IMR-90 (cell line): ENCODE measurements around the gene ZNF74. TPM values are rescaled to one million over a fixed set of nuclear protein-coding genes. Genes with fewer than 3 reads are reported as not detected.
A peak's percentile ranks its signal among the peaks of the same experiment; 100 is the strongest.

Source experiments
- ATAC-seq: fragments of 200-7000 bp; cut with Tn5 transposase; 2 replicates; pipeline ENCODE4 v1.9.1; 2020; ENCODE audit warnings: low read depth, mild to moderate bottlenecking, moderate library complexity
- BruUV-seq: library from RNA; stranded (reverse); fragments of 400-500 nt; replicated peaks from 2 replicates; lab custom pipeline; 2021; lab: Mats Ljungman, UMichigan
- CTCF ChIA-PET: fragments of 300-600 bp; formaldehyde crosslinking; extraction: SDS; loops from one replicate; lab custom pipeline; 2021; ENCODE audit warnings: antibody characterized with exemption; lab: Yijun Ruan, JAX
- POLR2A ChIA-PET: fragments of 300-600 bp; sonication (Branson Sonifier 250); formaldehyde crosslinking; loops from one replicate; lab custom pipeline; 2022; ENCODE audit warnings: antibody characterized with exemption; ENCODE audit not compliant: unreplicated experiment; lab: Charles Lee
- DNase-seq: peaks from one replicate; pipeline ENCODE4 v3.0.0; 2013
- H2AFZ ChIP-seq: replicated peaks from 2 replicates; pipeline ENCODE3; 2013; ENCODE audit warnings: low read length, mild to moderate bottlenecking; ENCODE audit not compliant: poor library complexity
- H2AK5ac ChIP-seq: 2 replicates; pipeline ENCODE4 v1.6.1; 2013; ENCODE audit warnings: low read depth, low read length, inconsistent platforms
- H2AK9ac ChIP-seq: replicated peaks from 2 replicates; pipeline ENCODE3; 2013; ENCODE audit warnings: mild to moderate bottlenecking, low read depth, low read length, moderate library complexity; ENCODE audit not compliant: poor library complexity
- H2BK120ac ChIP-seq: 2 replicates; pipeline ENCODE4 v1.6.1; 2013; ENCODE audit warnings: low read depth, low read length, inconsistent platforms
- H2BK15ac ChIP-seq: 3 replicates; pipeline ENCODE4 v1.6.1; 2013; ENCODE audit warnings: low read depth, low read length, inconsistent platforms
- H2BK20ac ChIP-seq: 2 replicates; pipeline ENCODE4 v1.6.1; 2013; ENCODE audit warnings: low read depth, mild to moderate bottlenecking, inconsistent platforms, low read length, moderate library complexity
- H2BK5ac ChIP-seq: 2 replicates; pipeline ENCODE4 v1.6.1; 2013; ENCODE audit warnings: mild to moderate bottlenecking, low read depth, low read length, inconsistent platforms; ENCODE audit not compliant: poor library complexity, severe bottlenecking
- H3K14ac ChIP-seq: replicated peaks from 2 replicates; pipeline ENCODE4 v1.6.1; 2013; ENCODE audit warnings: low read depth, low read length, inconsistent platforms
- H3K18ac ChIP-seq: 2 replicates; pipeline ENCODE4 v1.6.1; 2013; ENCODE audit warnings: low read depth, low read length, control low read depth
- H3K23ac ChIP-seq: 2 replicates; pipeline ENCODE4 v1.6.1; 2013; ENCODE audit warnings: low read depth, low read length, inconsistent platforms
- H3K27ac ChIP-seq: 2 replicates; pipeline ENCODE4 v1.5.1; 2013; ENCODE audit warnings: mild to moderate bottlenecking, control low read depth, low read length; ENCODE audit not compliant: insufficient read depth
- H3K27me3 ChIP-seq: 2 replicates; pipeline ENCODE4 v1.6.1; 2013; ENCODE audit warnings: low read length; ENCODE audit not compliant: control insufficient read depth, insufficient read depth
- H3K36me3 ChIP-seq: 2 replicates; pipeline ENCODE4 v1.6.1; 2013; ENCODE audit warnings: low read length, mixed read lengths; ENCODE audit not compliant: control insufficient read depth, insufficient read depth
- H3K4ac ChIP-seq: 2 replicates; pipeline ENCODE4 v1.6.1; 2013; ENCODE audit warnings: low read depth, low read length, inconsistent platforms
- H3K4me1 ChIP-seq: 2 replicates; pipeline ENCODE4 v1.6.1; 2013; ENCODE audit warnings: low read length, mixed read lengths; ENCODE audit not compliant: control insufficient read depth, insufficient read depth
- H3K4me2 ChIP-seq: 2 replicates; pipeline ENCODE4 v1.6.1; 2013; ENCODE audit warnings: low read depth, mild to moderate bottlenecking, control low read depth, low read length, moderate library complexity
- H3K4me3 ChIP-seq: 2 replicates; pipeline ENCODE4 v1.5.1; 2013; ENCODE audit warnings: low read depth, mild to moderate bottlenecking, control low read depth, low read length, moderate library complexity; ENCODE audit not compliant: insufficient read depth
- H3K56ac ChIP-seq: 2 replicates; pipeline ENCODE4 v1.6.1; 2013; ENCODE audit warnings: low read length, inconsistent platforms; ENCODE audit not compliant: insufficient read depth; ENCODE audit errors: extremely low read depth
- H3K79me1 ChIP-seq, 2 experiments: 2 replicates each; pipeline ENCODE4 v1.6.1; 2013; ENCODE audit warnings: low read length in 2 of 2, inconsistent platforms in 1 of 2, low read depth in 1 of 2
- H3K9ac ChIP-seq: 2 replicates; pipeline ENCODE4 v1.6.1; 2013; ENCODE audit warnings: low read depth, low read length, control low read depth
- H3K9me1 ChIP-seq: 2 replicates; pipeline ENCODE4 v1.6.1; 2013; ENCODE audit warnings: low read length, inconsistent platforms; ENCODE audit not compliant: insufficient read depth
- H3K9me3 ChIP-seq: 2 replicates; pipeline ENCODE4 v1.6.1; 2013; ENCODE audit warnings: low read length; ENCODE audit not compliant: control insufficient read depth, insufficient read depth
- H4K20me1 ChIP-seq: 2 replicates; pipeline ENCODE4 v1.6.1; 2013; ENCODE audit warnings: low read length, inconsistent platforms; ENCODE audit not compliant: insufficient read depth
- H4K5ac ChIP-seq: 2 replicates; pipeline ENCODE4 v1.6.1; 2013; ENCODE audit warnings: mild to moderate bottlenecking, low read depth, low read length, control low read depth
- H4K8ac ChIP-seq, 2 experiments: 2 replicates each; pipeline ENCODE4 v1.6.1; 2013; ENCODE audit warnings: low read depth in 2 of 2, low read length in 2 of 2, control low read depth in 1 of 2, inconsistent platforms in 1 of 2
- H4K91ac ChIP-seq: 2 replicates; pipeline ENCODE4 v1.6.1; 2013; ENCODE audit warnings: low read depth, low read length, inconsistent platforms; ENCODE audit not compliant: insufficient read depth
- BHLHE40 ChIP-seq: fragments of 150-350 bp; IDR thresholded peaks from 2 replicates; pipeline ENCODE4 v1.6.1; 2016; ENCODE audit warnings: mild to moderate bottlenecking, low read depth, low read length
- CEBPB ChIP-seq: IDR thresholded peaks from 2 replicates; pipeline ENCODE4 v1.6.1; 2012; ENCODE audit warnings: low read depth, low read length, improper control_type of control experiment
- CHD1 ChIP-seq: IDR thresholded peaks from 2 replicates; pipeline ENCODE4 v1.6.1; 2012; ENCODE audit warnings: low read depth, low read length, improper control_type of control experiment
- FOS ChIP-seq: fragments of 150-350 bp; IDR thresholded peaks from 2 replicates; pipeline ENCODE4 v1.6.1; 2016; ENCODE audit warnings: low read depth, low read length
- MAZ ChIP-seq: IDR thresholded peaks from 2 replicates; pipeline ENCODE4 v1.6.1; 2012; ENCODE audit warnings: low read depth, mild to moderate bottlenecking, low read length, improper control_type of control experiment, moderate library complexity, borderline replicate concordance
- MXI1 ChIP-seq: IDR thresholded peaks from 2 replicates; pipeline ENCODE4 v1.6.1; 2012; ENCODE audit warnings: low read depth, mild to moderate bottlenecking, low read length, moderate library complexity, borderline replicate concordance
- NFE2L2 ChIP-seq: fragments of 150-350 bp; IDR thresholded peaks from 2 replicates; pipeline ENCODE4 v1.6.1; 2016; ENCODE audit warnings: low read depth, mild to moderate bottlenecking, low read length
- POLR2A ChIP-seq: IDR thresholded peaks from 2 replicates; pipeline ENCODE4 v1.6.1; 2012; ENCODE audit warnings: mild to moderate bottlenecking, low read depth, low read length
- RAD21 ChIP-seq: IDR thresholded peaks from 2 replicates; pipeline ENCODE4 v1.6.1; 2012; ENCODE audit warnings: low read length, improper control_type of control experiment
- RCOR1 ChIP-seq: IDR thresholded peaks from 2 replicates; pipeline ENCODE4 v1.6.1; 2012; ENCODE audit warnings: mild to moderate bottlenecking, low read length, improper control_type of control experiment; ENCODE audit not compliant: insufficient replicate concordance
- RFX5 ChIP-seq: IDR thresholded peaks from 2 replicates; pipeline ENCODE4 v1.8.0; 2012; ENCODE audit warnings: low read depth, mild to moderate bottlenecking, low read length, moderate library complexity
- SMC3 ChIP-seq: fragments of 150-350 bp; IDR thresholded peaks from 2 replicates; pipeline ENCODE4 v1.6.1; 2016; ENCODE audit warnings: low read depth, mild to moderate bottlenecking, antibody characterized with exemption, low read length, moderate library complexity
- WGBS, 2 experiments: methylation state at CpG; one replicate each; pipeline versions ENCODE4 v1.1.5 to v1.1.7; 2013; ENCODE audit warnings: missing lambda C conversion rate in 2 of 2; ENCODE audit not compliant: insufficient read length in 1 of 2; ENCODE audit errors: extremely low coverage in 2 of 2; 5-methylcytosine and 5-hydroxymethylcytosine counted together
- dilution Hi-C: fragments of 300-500 bp; cut with HindIII; formaldehyde crosslinking; loops from one replicate; pipeline ENCODE4 v1.14.3; 2018; ENCODE audit warnings: low sequenced_read_pairs; ENCODE audit not compliant: unreplicated experiment
- in situ Hi-C: fragments of 300-500 bp; cut with MboI; formaldehyde crosslinking; loops from 3 replicates; pipeline ENCODE4 v1.14.3; 2019; ENCODE audit warnings: low sequenced_read_pairs, inconsistent platforms, mixed read lengths
- intact Hi-C: fragments of 100-400 bp; cut with micrococcal nuclease; formaldehyde crosslinking; loops from 2 replicates; pipeline ENCODE4 v1.10.0; 2022
- polyA plus RNA-seq, 3 experiments: library from polyadenylated mRNA; depleted of rRNA; stranded (reverse); fragments of >200 nt; gene quantifications; 2 replicates each; pipeline ENCODE4 v1.2.3, GENCODE V29; 2012; ENCODE audit warnings: low replicate concordance in 1 of 3
- total RNA-seq: library from RNA; depleted of rRNA; stranded (reverse); fragments of >200 nt; gene quantifications from 2 replicates; pipeline ENCODE4 v1.2.3, GENCODE V29; 2012
- TF ChIP-seq, protein P1 (sequence below): fragments of 150-350 bp; IDR thresholded peaks from 2 replicates; pipeline ENCODE4 v1.6.1; 2017; ENCODE audit warnings: mild to moderate bottlenecking, antibody characterized with exemption, low read length, low read depth
- TF ChIP-seq, protein P2 (sequence below): conservative IDR thresholded peaks from 2 replicates; pipeline ENCODE4 v1.5.1; 2012; ENCODE audit warnings: mild to moderate bottlenecking, low read depth, low read length, improper control_type of control experiment
- TF ChIP-seq, protein P3 (sequence below): fragments of 150-350 bp; IDR thresholded peaks from 2 replicates; pipeline ENCODE4 v1.6.1; 2016; ENCODE audit warnings: low read depth, mild to moderate bottlenecking, low read length, moderate library complexity, borderline replicate concordance

Gene ZNF74
- total and polyA plus RNA-seq, 2 of the 4 experiments (the other 2 are of a cell fraction), result 7.5 to 8.4 TPM

- no peak overlapping the region for H2BK20ac ChIP-seq
- 90% methylated on average over 30 of the region's 59 CpGs; no CpG with 5 or more reads in 1 of the 2 experiments for WGBS, 2 experiments
- H3K27me3 ChIP-seq, result no peaks in the 10 kb centered on the region
- peaks cover 2 to 26% of the 10 kb centered on the region in 2 experiments; a peak in 3 of 4 replicates for H3K79me1 ChIP-seq
- H3K4me3 ChIP-seq, result no peak overlapping the region
- no peak for DNase-seq
- no peak overlapping the region for H2AK5ac ChIP-seq
- H3K27ac ChIP-seq, result no peak overlapping the region
- no peak overlapping the region for H3K56ac ChIP-seq
- no peak overlapping the region for H3K14ac ChIP-seq
- no peaks in the 10 kb centered on the region; the same call in 1 of the 2 replicates for H3K9me1 ChIP-seq
- H2BK15ac ChIP-seq, result no peak overlapping the region
- peaks cover 50% of the 10 kb centered on the region for H4K20me1 ChIP-seq
- no peak overlapping the region for H2BK5ac ChIP-seq
- H3K18ac ChIP-seq, result no peak overlapping the region
- H3K23ac ChIP-seq, result no peak overlapping the region
- H3K4ac ChIP-seq, result no peak overlapping the region
- peaks cover 13% of the 10 kb centered on the region; the same call in 1 of the 2 replicates for H3K4me1 ChIP-seq
- ChIA-PET CTCF (no interaction called here), POLR2A (no interaction called here)
- H4K5ac ChIP-seq, result no peak overlapping the region
- H2AFZ ChIP-seq, result no peak overlapping the region
- H3K36me3 ChIP-seq, result peaks cover 45% of the 10 kb centered on the region
- BruUV-seq, result no TSS peak
- no peak overlapping the region for H2BK120ac ChIP-seq
- H4K8ac ChIP-seq, result no peak overlapping the region
- in situ Hi-C loops (no loop called here), dilution Hi-C loops (no loop called here), intact Hi-C loops (no loop called here)
- TF ChIP-seq NFE2L2 (no peak), FOS (no peak), CEBPB (no peak), CHD1 (no peak), MXI1 (no peak), BHLHE40 (no peak), POLR2A (no peak), RAD21 (no peak), RFX5 (no peak), RCOR1 (no peak), MAZ (no peak), SMC3 (no peak)
- TF ChIP-seq, protein P1, sequence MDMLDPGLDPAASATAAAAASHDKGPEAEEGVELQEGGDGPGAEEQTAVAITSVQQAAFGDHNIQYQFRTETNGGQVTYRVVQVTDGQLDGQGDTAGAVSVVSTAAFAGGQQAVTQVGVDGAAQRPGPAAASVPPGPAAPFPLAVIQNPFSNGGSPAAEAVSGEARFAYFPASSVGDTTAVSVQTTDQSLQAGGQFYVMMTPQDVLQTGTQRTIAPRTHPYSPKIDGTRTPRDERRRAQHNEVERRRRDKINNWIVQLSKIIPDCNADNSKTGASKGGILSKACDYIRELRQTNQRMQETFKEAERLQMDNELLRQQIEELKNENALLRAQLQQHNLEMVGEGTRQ, result no peak
- TF ChIP-seq, protein P2, sequence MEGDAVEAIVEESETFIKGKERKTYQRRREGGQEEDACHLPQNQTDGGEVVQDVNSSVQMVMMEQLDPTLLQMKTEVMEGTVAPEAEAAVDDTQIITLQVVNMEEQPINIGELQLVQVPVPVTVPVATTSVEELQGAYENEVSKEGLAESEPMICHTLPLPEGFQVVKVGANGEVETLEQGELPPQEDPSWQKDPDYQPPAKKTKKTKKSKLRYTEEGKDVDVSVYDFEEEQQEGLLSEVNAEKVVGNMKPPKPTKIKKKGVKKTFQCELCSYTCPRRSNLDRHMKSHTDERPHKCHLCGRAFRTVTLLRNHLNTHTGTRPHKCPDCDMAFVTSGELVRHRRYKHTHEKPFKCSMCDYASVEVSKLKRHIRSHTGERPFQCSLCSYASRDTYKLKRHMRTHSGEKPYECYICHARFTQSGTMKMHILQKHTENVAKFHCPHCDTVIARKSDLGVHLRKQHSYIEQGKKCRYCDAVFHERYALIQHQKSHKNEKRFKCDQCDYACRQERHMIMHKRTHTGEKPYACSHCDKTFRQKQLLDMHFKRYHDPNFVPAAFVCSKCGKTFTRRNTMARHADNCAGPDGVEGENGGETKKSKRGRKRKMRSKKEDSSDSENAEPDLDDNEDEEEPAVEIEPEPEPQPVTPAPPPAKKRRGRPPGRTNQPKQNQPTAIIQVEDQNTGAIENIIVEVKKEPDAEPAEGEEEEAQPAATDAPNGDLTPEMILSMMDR, result no peak
- TF ChIP-seq, protein P3, sequence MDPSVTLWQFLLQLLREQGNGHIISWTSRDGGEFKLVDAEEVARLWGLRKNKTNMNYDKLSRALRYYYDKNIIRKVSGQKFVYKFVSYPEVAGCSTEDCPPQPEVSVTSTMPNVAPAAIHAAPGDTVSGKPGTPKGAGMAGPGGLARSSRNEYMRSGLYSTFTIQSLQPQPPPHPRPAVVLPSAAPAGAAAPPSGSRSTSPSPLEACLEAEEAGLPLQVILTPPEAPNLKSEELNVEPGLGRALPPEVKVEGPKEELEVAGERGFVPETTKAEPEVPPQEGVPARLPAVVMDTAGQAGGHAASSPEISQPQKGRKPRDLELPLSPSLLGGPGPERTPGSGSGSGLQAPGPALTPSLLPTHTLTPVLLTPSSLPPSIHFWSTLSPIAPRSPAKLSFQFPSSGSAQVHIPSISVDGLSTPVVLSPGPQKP, result no peak
- no peaks in the 10 kb centered on the region for H3K9me3 ChIP-seq
- H4K91ac ChIP-seq, result no peak overlapping the region
- H3K4me2 ChIP-seq, result no peak overlapping the region
- ATAC-seq, result no peak
- no peak overlapping the region for H3K9ac ChIP-seq
- peak overlapping the region; percentile 24 for H2AK9ac ChIP-seq
Measured at GRCh38 chr22:20424932-20425565, 31.1 kb downstream of the ZNF74 start.
